Stimulated activated naive CD8-positive, alpha-beta T cell treated with anti-CD3 and anti-CD28 coated beads, Interleukin-15, amount 100 ng/mL, for 72 hours (primary cell): ENCODE measurements around the gene BEGAIN.

Experiments
- ATAC-seq: fragments of 150-1000 bp; cut with Tn5 transposase; 2 replicates; pipeline ENCODE4 v1.10.0; 2021; ENCODE audit warnings: mild to moderate bottlenecking, moderate library complexity
- DNase-seq, 2 donors: peaks; one replicate each; pipeline ENCODE4 v3.0.0; 2021 to 2022
- H3K27ac Mint-ChIP-seq, 2 donors: one replicate each; pipeline ENCODE4 v1.8.0; 2022; ENCODE audit warnings: mild to moderate bottlenecking in 2 of 2, mixed read lengths in 2 of 2, moderate library complexity in 2 of 2
- H3K27me3 Mint-ChIP-seq: one replicate; pipeline ENCODE4 v1.8.0; 2022; ENCODE audit warnings: mixed read lengths
- H3K4me1 Mint-ChIP-seq: one replicate; pipeline ENCODE4 v1.8.0; 2022; ENCODE audit warnings: mild to moderate bottlenecking, mixed read lengths
- H3K4me3 Mint-ChIP-seq, 2 donors: one replicate each; pipeline ENCODE4 v1.8.0; 2022; ENCODE audit warnings: mild to moderate bottlenecking in 2 of 2, mixed read lengths in 2 of 2, moderate library complexity in 1 of 2
- H3K9me3 Mint-ChIP-seq, 2 donors: one replicate each; pipeline ENCODE4 v1.8.0; 2022; ENCODE audit warnings: mixed read lengths in 2 of 2

The BEGAIN gene

GRCh38 chr14:100582496-100583165, 4.6 kb downstream of the BEGAIN start:
- H3K27ac Mint-ChIP-seq, result no peak overlapping the region
- H3K4me3 Mint-ChIP-seq, result no peak overlapping the region
- DNase-seq, result no peak
- H3K27me3 Mint-ChIP-seq, result peaks cover under 1% of the 10 kb centered on the region
- ATAC-seq, result no peak
- no peaks in the 10 kb centered on the region for H3K9me3 Mint-ChIP-seq
- no peaks in the 10 kb centered on the region for H3K4me1 Mint-ChIP-seq

- H3K4me3 Mint-ChIP-seq, result no peak overlapping the region
- H3K9me3 Mint-ChIP-seq, result no peaks in the 10 kb centered on the region
- H3K4me1 Mint-ChIP-seq, result no peaks in the 10 kb centered on the region
- H3K27ac Mint-ChIP-seq, result no peak overlapping the region
- no peaks in the 10 kb centered on the region for H3K27me3 Mint-ChIP-seq
- ATAC-seq (no peak), DNase-seq (no peak)
Observed at GRCh38 chr14:100581228-100582145, 5.7 kb downstream of the BEGAIN start.

GRCh38 chr14:100580316-100581227, 6.6 kb downstream of the BEGAIN start:
- H3K4me1 Mint-ChIP-seq, result no peaks in the 10 kb centered on the region
- no peak overlapping the region for H3K27ac Mint-ChIP-seq
- ATAC-seq (no peak), DNase-seq (no peak)
- H3K27me3 Mint-ChIP-seq, result no peaks in the 10 kb centered on the region
- H3K9me3 Mint-ChIP-seq, result no peaks in the 10 kb centered on the region
- no peak overlapping the region for H3K4me3 Mint-ChIP-seq

- H3K27ac Mint-ChIP-seq, result no peak overlapping the region
Observed at GRCh38 chr14:100578552-100578951, 8.7 kb downstream of the BEGAIN start.

GRCh38 chr14:100577986-100578431, 9.2 kb downstream of the BEGAIN start:
- H3K9me3 Mint-ChIP-seq, result no peaks in the 10 kb centered on the region
- H3K4me1 Mint-ChIP-seq, result peaks cover 1% of the 10 kb centered on the region
- H3K4me3 Mint-ChIP-seq, result no peak overlapping the region
- ATAC-seq (peak; percentile 26), DNase-seq (no peak)
- H3K27ac Mint-ChIP-seq, result no peak overlapping the region
- peaks cover 7% of the 10 kb centered on the region for H3K27me3 Mint-ChIP-seq

More at GRCh38 chr14:100578552-100578951, 8.7 kb downstream of the BEGAIN start:
- no peak overlapping the region for H3K4me3 Mint-ChIP-seq
- no peaks in the 10 kb centered on the region for H3K4me1 Mint-ChIP-seq
- no peak for ATAC-seq
- no peaks in the 10 kb centered on the region for H3K9me3 Mint-ChIP-seq
- peaks cover 1% of the 10 kb centered on the region for H3K27me3 Mint-ChIP-seq
- no peak for DNase-seq

GRCh38 chr14:100577321-100577985, 9.8 kb downstream of the BEGAIN start:
- H3K4me1 Mint-ChIP-seq, result peaks cover 7% of the 10 kb centered on the region
- no peaks in the 10 kb centered on the region for H3K9me3 Mint-ChIP-seq
- no peak overlapping the region for H3K4me3 Mint-ChIP-seq
- H3K27me3 Mint-ChIP-seq, result peaks cover 12% of the 10 kb centered on the region
- DNase-seq, result no peak
- no peak overlapping the region for H3K27ac Mint-ChIP-seq
- ATAC-seq, result no peak

- Mint-ChIP-seq H3K9me3 (no peaks in the 10 kb centered on the region), H3K4me3 (no peak overlapping the region), H3K27ac (no peak overlapping the region), H3K4me1 (peaks cover 13% of the 10 kb centered on the region), H3K27me3 (peaks cover 23% of the 10 kb centered on the region)
- no peak for ATAC-seq
- no peak for DNase-seq
Observed at GRCh38 chr14:100576091-100577085, 10.8 kb downstream of the BEGAIN start.

GRCh38 chr14:100575266-100575995, 11.8 kb downstream of the BEGAIN start:
- Mint-ChIP-seq H3K4me1 (peaks cover 13% of the 10 kb centered on the region), H3K27ac (no peak overlapping the region), H3K27me3 (peaks cover 32% of the 10 kb centered on the region), H3K9me3 (no peaks in the 10 kb centered on the region), H3K4me3 (no peak overlapping the region)
- ATAC-seq (no peak), DNase-seq (no peak)

GRCh38 chr14:100574642-100575031, 12.6 kb downstream of the BEGAIN start:
- no peak overlapping the region for H3K27ac Mint-ChIP-seq
- ATAC-seq (no peak), DNase-seq (no peak)
- no peaks in the 10 kb centered on the region for H3K9me3 Mint-ChIP-seq
- H3K4me3 Mint-ChIP-seq, result no peak overlapping the region
- H3K27me3 Mint-ChIP-seq, result peaks cover 40% of the 10 kb centered on the region
- H3K4me1 Mint-ChIP-seq, result peaks cover 16% of the 10 kb centered on the region

- Mint-ChIP-seq H3K27me3 (peaks cover 47% of the 10 kb centered on the region), H3K27ac (peak overlapping the region in 1 of 2 donors; percentile 63), H3K4me1 (peaks cover 21% of the 10 kb centered on the region), H3K9me3 (no peaks in the 10 kb centered on the region), H3K4me3 (no peak overlapping the region)
- ATAC-seq (no peak), DNase-seq (no peak)
Observed at GRCh38 chr14:100573757-100574641, 13.2 kb downstream of the BEGAIN start.

GRCh38 chr14:100573002-100573756, 14.0 kb downstream of the BEGAIN start:
- Mint-ChIP-seq H3K9me3 (no peaks in the 10 kb centered on the region), H3K27me3 (peaks cover 48% of the 10 kb centered on the region), H3K4me1 (peaks cover 21% of the 10 kb centered on the region), H3K27ac (peak overlapping the region; percentile 63 to 65), H3K4me3 (no peak overlapping the region)
- ATAC-seq (no peak), DNase-seq (no peak)

- Mint-ChIP-seq H3K27ac (peak overlapping the region; percentile 65 to 71), H3K4me3 (no peak overlapping the region), H3K9me3 (no peaks in the 10 kb centered on the region), H3K4me1 (peaks cover 21% of the 10 kb centered on the region), H3K27me3 (peaks cover 48% of the 10 kb centered on the region)
- no peak for DNase-seq
- no peak for ATAC-seq
Observed at GRCh38 chr14:100572543-100572942, 14.7 kb downstream of the BEGAIN start.
